NOMO-1 (cell line): Measurements from ENCODE around the gene SSBP3.
"Not testable (repeated sequence)": the region's sequence is repeated elsewhere in the genome, so short reads cannot be mapped to it uniquely, and the experiment has no call there.

ENCODE experiments used
- DNase-seq, 2 experiments: peaks; one replicate each; lab custom pipeline; 2025; ENCODE audit not compliant: unreplicated experiment in 2 of 2; lab: John Stamatoyannopoulos, UW

The SSBP3 gene

GRCh38 chr1:54227891-54228310 lies 178.3 kb downstream of the SSBP3 start:
- peak; percentile 25 for DNase-seq

GRCh38 chr1:54227091-54227602 lies 179.0 kb downstream of the SSBP3 start:
- peak in 1 of 2 experiments; percentile 8 for DNase-seq

GRCh38 chr1:54225986-54226559 lies 180.1 kb downstream of the SSBP3 start:
- DNase-seq: no peak

- DNase-seq: no peak
These were observed 180.8 kb downstream of the SSBP3 start for GRCh38 chr1:54225378-54225777.

- no peak for DNase-seq
These were observed 182.0 kb downstream of the SSBP3 start for GRCh38 chr1:54224233-54224632.

- no peak for DNase-seq
These were observed 182.6 kb downstream of the SSBP3 start for GRCh38 chr1:54223441-54224202.

GRCh38 chr1:54222711-54223110 lies 183.5 kb downstream of the SSBP3 start:
- no peak for DNase-seq

GRCh38 chr1:54221867-54222484 lies 184.2 kb downstream of the SSBP3 start:
- DNase-seq: no peak

GRCh38 chr1:54221113-54221834 lies 184.9 kb downstream of the SSBP3 start:
- no peak for DNase-seq

GRCh38 chr1:54220004-54220811 lies 186.0 kb downstream of the SSBP3 start:
- DNase-seq: peak; percentile 40 to 47

GRCh38 chr1:54219688-54220003 lies 186.5 kb downstream of the SSBP3 start:
- DNase-seq: peak in 1 of 2 experiments; percentile 4

GRCh38 chr1:54218883-54219687 lies 187.1 kb downstream of the SSBP3 start:
- no peak for DNase-seq

GRCh38 chr1:54215523-54215922 lies 190.7 kb downstream of the SSBP3 start:
- no peak for DNase-seq

GRCh38 chr1:54212872-54213271 lies 193.3 kb downstream of the SSBP3 start:
- DNase-seq: no peak

GRCh38 chr1:54207896-54208295 lies 198.3 kb downstream of the SSBP3 start:
- not testable (repeated sequence) for DNase-seq

GRCh38 chr1:54207287-54207686 lies 198.9 kb downstream of the SSBP3 start:
- DNase-seq: no peak

- DNase-seq: no peak
These were observed 202.0 kb downstream of the SSBP3 start for GRCh38 chr1:54204199-54204598.

GRCh38 chr1:54200519-54200997 lies 205.6 kb downstream of the SSBP3 start:
- DNase-seq: peak; percentile 30 to 35

- DNase-seq: peak; percentile 96 to 99
These were observed 206.3 kb downstream of the SSBP3 start, which contains the start of the genes CYB5RL and MRPL37 for GRCh38 chr1:54199765-54200518. CYB5RL (minus strand) TSS chr1:54200030; CDS start chr1:54195616, 4,414 bp downstream. MRPL37 (plus strand) TSS chr1:54200167; CDS start chr1:54200244, 77 bp downstream.
